GM18868 (cell line): ENCODE measurements around the gene PRKAG1.

Experiments used
- ATAC-seq: cut with Tn5 transposase; IDR thresholded peaks from one replicate; pipeline ENCODE4 v1.9.1; 2021; ENCODE audit warnings: mild to moderate bottlenecking, moderate library complexity; ENCODE audit not compliant: unreplicated experiment

Gene PRKAG1

GRCh38 chr12:49032679-49033447, 14.3 kb upstream of the PRKAG1 start:
- ATAC-seq = no peak

GRCh38 chr12:49032276-49032675, 13.7 kb upstream of the PRKAG1 start:
- no peak for ATAC-seq

GRCh38 chr12:49031573-49032161, 13.1 kb upstream of the PRKAG1 start:
- ATAC-seq = no peak

- no peak for ATAC-seq
Observed at GRCh38 chr12:49030714-49031572, 12.4 kb upstream of the PRKAG1 start.

DNA sequence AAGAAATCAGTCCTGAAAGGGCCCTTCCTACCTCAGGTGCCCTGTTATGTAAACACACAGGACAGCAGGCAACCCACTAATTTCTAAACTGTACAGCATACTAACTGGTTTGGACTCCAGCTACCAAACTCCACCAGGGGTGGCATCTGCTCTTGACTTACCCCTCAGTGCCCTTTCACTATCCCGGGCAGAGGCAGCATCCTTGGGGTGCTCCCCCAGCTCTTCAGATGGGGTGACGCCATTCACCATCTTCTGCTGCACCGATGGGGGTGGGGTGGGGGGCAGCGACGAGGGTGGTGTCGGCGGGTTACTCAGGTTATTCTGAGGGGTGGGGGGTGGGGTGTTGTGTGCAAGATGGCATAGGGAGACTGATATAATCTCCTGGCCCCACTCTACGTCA, 11.5 kb upstream of the PRKAG1 start:
- no peak for ATAC-seq

DNA sequence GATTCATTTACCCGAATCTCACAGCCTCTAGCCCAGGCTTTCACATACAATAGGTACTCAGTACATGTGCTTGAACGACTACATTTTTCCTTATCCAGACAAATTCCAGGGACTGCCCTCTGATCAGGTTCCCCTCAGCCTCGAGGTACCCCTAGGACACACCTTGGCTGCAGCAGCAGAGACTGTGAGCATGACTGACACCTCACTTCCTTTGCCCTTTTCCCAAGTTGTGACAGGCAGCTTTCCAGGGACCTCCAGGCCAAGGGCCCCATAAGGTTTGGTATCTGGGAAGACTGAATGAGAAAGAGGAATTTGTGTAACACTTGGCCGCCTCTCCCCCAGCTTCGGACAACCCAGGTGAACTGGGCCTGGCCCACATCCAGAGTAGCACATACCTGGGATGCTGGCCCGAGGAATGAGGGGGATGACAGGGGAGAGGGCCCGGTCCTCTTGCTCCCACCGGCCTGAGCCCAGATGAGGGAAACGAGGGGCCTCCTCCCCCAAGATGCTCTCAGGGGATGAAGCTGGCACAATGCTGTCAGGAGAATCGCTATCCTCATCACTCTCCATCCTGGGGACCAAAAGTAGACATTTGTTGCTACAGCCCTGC, 10.2 kb upstream of the PRKAG1 start:
- ATAC-seq = no peak

- no peak for ATAC-seq
Observed at GRCh38 chr12:49027846-49028555, 9.4 kb upstream of the PRKAG1 start.

DNA sequence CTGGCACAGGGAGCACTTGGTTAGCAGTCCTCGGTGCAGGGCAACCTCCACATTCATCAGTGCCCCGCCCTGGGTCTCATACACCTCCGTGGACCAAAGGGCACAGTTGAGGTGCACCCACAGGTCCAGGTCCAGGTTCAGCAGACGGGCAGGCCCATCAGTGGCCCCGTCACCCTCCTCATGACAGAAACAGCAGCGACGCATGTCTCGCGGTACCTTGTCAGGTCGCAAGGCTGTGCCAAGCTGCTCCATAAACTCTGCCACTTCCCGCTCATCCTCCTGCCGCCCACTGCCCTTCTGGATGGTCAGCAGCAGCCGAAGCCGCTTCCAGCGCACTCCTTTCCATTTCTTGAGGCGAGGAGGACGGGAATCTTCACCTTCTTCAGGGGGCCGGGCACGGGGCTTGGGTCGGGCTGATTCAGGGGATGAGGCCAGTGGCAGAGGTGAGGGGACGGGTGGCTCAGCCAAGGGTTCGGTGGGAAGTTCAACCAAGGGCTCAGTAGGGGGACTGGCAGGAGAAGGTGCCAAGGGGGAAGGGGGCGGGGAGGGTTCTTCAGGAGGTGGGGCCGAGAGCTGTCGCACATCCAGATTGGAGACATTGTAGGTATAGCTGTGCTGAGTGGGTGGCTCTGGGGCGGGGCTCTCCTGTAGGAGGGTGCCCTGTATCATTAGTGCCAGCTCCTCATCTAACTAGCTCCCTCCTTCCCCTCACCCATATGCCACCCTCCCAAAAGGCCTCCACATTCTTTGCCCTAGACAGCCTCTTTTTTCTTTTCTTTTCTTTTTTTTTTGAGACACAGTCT, 8.3 kb upstream of the PRKAG1 start:
- ATAC-seq = no peak

- no peak for ATAC-seq
Observed at GRCh38 chr12:49026101-49026500, 7.5 kb upstream of the PRKAG1 start.

DNA sequence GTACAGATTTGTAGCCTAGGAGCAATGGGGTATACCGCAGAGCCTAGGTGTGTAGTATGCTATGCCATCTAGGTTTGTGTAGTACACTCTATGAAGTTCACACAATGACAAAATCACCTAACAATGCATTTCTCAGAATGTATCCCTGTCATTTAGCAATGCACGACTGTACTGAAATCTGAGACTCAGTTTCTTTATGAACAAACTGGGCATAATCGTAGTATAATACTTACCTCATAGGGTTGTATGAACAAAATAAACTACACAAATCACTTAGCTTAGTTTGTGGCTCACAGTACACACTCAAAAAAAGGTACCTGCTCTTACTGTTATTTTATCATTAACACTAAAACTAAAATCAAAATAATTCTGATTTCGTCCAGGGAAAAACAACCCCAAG, 6.9 kb upstream of the PRKAG1 start:
- no peak for ATAC-seq

DNA sequence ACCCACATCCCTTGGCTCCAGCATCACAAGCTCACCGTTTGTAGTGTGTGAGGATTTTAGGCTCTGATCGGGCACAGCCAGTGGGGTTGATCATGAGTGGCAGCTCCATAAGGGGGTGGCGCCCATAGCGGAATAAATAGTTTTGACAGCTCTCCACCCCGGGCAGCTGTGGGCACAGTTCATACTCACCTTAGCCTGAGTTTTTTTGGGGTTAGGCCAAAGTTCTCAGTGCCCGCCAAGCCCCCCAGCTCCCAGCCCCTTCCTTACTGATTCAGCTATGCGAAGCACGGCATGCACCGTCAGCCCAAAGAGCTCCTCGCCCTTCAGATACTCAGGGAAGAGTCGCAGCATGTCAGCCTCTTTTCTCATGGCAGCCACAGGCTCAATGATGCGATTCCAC, 6.0 kb upstream of the PRKAG1 start:
- ATAC-seq = no peak

GRCh38 chr12:49023812-49024211, 5.2 kb upstream of the PRKAG1 start:
- ATAC-seq = no peak

DNA sequence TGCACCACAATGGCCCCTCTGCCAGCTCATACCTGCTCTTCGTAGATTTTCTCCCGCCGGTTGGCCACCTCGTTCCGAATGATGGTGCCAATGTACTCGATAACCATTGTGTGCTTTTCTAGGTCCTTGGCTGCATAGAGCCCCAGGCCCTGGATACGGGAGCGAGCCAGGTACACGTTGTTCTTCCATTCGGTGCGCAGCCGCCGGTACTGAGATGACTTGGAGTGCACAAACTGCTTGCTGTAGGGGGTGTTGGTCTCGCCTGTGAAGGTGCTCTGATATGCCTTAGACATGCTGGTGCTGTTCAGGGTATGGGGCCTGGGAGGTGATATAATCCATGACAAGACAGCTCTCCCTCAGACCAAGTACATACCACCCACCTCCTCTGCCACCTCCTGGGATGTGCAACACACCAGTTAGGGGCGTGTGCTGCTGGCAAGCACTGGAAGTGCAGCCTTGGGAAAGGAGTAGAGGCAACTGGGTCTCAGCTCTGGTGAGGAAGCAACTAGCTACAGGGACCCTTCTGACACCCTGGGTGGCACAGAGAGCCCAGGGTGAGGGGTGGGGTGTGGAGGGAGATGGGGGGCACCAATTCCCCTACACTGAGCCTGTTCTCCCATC, 4.1 kb upstream of the PRKAG1 start:
- no peak for ATAC-seq

DNA sequence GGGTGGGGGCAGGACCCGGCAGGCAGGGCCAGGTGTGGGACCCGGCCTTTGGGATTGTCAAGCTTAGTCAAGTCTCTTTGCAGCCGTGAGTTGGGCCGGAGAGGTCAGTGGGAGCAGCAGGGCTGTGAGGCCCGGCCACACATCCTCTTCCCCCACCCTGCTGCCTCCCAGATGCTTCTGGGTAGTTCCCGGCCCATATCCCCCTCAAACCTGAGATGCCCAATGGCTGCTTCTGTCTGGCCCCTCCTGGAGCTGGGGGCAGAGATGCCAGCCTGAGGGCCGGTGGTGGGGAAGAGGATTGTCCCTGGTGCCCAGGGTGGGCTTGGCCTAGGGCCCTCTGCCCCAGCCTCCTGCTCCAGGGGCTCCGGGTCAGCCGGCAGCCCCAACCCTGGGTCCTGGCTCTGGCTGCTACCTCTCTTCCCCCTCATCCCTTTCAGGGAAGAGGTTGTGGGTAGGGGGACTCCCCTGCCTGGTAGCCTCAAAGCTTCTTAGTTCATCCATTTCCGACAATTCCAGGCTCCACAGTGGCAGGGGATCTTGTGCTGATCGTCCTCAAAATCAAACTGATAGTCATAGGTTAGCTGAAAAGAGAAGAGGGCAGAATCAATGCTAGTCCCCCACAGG, 2.8 kb upstream of the PRKAG1 start:
- ATAC-seq = no peak

DNA sequence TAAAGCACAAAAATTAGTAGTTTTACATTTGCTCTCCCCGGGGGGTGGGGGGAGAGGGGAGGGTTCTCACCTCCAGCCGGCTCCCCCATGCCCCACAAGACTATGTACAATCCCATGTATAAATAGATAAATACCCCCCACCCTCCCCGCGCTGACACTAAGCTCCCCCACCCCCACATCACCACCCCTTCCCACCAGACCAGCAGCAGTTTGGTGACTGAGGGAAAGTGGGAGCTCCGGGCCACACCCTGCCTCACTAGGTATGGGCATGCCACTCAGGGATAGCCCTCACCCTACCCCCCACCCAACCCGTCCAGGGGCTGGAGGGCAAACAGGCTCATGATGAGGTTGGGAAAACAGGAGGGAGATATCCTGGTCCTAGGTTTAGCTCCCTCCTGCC, 1.9 kb upstream of the PRKAG1 start:
- no peak for ATAC-seq

GRCh38 chr12:49019443-49020324, 1.1 kb upstream of the PRKAG1 start:
- ATAC-seq = no peak

DNA sequence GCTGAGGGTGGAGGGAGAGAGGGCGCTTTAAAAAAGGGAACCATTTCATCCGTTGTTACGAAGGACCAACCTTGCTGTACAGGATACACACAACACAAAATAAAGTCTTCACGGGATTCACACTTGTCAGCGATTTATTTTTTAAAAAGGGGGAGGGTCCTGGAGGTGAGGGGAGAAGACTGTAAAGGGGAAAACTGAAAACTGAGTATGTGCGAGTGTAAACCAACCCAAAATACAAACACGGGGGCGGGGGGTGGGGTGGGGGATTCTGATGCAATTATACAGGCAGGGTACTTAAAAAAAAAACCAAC, 499 bp upstream of the PRKAG1 start:
- ATAC-seq = peak; percentile 16

DNA sequence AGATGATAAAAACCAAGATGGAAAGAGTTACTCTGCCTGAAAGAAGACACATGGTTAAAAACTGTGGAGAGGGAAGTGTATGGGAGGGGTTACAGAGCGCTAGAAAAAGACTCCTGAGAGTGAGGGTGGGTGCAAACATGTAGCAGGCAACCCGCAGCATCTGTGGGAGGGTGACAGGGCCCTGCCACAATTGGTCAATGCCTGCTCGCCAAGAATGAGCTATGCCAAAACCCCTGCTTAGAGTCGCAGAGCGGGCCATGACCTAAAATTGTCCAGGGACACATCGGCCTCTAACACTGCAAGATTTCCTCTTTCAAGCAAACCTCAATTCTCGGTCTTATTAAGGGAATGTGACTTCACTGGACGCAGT, 700 bp downstream of the PRKAG1 start:
- ATAC-seq = no peak
